ENCODE results near the gene CLEC4G. TPM values are rescaled to one million over a fixed set of nuclear protein-coding genes. Genes with fewer than 3 reads are reported as not detected.

Gene CLEC4G
- polyA plus RNA-seq, 1 donor from 2014 or later, result not detected

DNA sequence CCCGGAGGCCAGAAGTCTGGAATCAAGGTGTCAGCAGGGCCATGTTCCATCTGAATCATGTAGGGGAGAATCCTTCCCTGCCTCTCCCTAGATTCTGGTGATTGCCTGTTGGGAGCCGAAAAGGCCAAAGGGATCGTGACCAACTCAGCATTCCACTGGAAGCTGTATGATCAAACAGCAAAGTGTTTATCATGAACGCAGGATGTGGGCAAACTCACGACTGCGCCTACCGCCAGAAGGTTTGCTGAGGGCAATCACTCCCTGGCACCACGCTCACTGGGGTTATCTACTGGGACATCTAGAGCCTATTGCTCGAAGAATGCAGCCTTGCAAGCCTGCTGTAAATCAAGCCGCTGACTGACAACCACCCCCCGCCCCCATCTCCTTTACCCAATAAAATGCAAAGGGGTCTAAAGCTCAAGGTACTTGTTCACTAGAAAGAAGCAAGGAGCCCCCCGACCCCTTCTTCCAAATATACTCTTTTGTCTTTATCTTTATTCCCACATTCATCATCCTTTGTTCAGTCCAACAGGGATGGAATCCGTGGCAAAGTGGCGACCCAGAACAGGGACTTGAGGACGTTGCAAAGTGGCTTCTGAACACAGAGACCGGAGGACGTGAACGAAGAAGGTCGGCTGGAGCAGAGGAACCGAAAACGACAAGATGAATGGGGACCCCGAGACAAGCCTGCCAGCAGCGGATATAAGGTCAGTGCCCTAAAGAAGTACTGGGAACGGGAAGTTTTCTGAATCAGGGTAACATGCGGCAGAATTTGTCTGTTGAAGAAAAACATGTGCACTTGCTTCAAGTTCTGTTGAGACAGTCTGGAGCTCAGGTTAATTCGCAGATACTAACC is 47.9 kb upstream of the CLEC4G start:
- Histone ChIP-seq H3K4me3 (ENCODE audit: low read length) (no peak overlapping the region), H3K79me2 (replicated peaks; ENCODE audit: insufficient read depth, low read length) (no peaks in the 10 kb centered on the region), H3F3A (ENCODE audit: insufficient read depth, low read length, poor library complexity, severe bottlenecking) (no peaks in the 10 kb centered on the region), H2AFZ (ENCODE audit: low read depth, low read length) (no peak overlapping the region), H3K36me3 (ENCODE audit: insufficient read depth, low read length) (no peaks in the 10 kb centered on the region), H3K9me2 (ENCODE audit: insufficient read depth, low read length) (no peaks in the 10 kb centered on the region), H3K27ac (ENCODE audit: low read length) (no peak overlapping the region), H3K4me2 (ENCODE audit: low read length) (no peak overlapping the region), H3K9ac (ENCODE audit: low read length) (no peak overlapping the region), H3K9me3 (ENCODE audit: low read length) (no peaks in the 10 kb centered on the region), H4K20me1 (ENCODE audit: insufficient read depth) (no peaks in the 10 kb centered on the region), H3K27me3 (ENCODE audit: insufficient read depth, low read depth, low read length) (no peaks in the 10 kb centered on the region)
- no peak for TF ChIP-seq SMC3 (conservative IDR thresholded peaks at IDR 0.05; ENCODE audit: poor library complexity)

- no peak for TF ChIP-seq MXI1 (conservative IDR thresholded peaks at IDR 0.05; ENCODE audit: poor library complexity, severe bottlenecking)
- no peak for TF ChIP-seq TAF1 (IDR thresholded peaks at IDR 0.05; ENCODE audit: low read depth)
- no peak for TF ChIP-seq SMC3 (conservative IDR thresholded peaks at IDR 0.05; ENCODE audit: poor library complexity)
- no peak for TF ChIP-seq EP300 (conservative IDR thresholded peaks at IDR 0.05; ENCODE audit: poor library complexity, severe bottlenecking)
- TF ChIP-seq, protein P1, sequence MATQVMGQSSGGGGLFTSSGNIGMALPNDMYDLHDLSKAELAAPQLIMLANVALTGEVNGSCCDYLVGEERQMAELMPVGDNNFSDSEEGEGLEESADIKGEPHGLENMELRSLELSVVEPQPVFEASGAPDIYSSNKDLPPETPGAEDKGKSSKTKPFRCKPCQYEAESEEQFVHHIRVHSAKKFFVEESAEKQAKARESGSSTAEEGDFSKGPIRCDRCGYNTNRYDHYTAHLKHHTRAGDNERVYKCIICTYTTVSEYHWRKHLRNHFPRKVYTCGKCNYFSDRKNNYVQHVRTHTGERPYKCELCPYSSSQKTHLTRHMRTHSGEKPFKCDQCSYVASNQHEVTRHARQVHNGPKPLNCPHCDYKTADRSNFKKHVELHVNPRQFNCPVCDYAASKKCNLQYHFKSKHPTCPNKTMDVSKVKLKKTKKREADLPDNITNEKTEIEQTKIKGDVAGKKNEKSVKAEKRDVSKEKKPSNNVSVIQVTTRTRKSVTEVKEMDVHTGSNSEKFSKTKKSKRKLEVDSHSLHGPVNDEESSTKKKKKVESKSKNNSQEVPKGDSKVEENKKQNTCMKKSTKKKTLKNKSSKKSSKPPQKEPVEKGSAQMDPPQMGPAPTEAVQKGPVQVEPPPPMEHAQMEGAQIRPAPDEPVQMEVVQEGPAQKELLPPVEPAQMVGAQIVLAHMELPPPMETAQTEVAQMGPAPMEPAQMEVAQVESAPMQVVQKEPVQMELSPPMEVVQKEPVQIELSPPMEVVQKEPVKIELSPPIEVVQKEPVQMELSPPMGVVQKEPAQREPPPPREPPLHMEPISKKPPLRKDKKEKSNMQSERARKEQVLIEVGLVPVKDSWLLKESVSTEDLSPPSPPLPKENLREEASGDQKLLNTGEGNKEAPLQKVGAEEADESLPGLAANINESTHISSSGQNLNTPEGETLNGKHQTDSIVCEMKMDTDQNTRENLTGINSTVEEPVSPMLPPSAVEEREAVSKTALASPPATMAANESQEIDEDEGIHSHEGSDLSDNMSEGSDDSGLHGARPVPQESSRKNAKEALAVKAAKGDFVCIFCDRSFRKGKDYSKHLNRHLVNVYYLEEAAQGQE (IDR thresholded peaks at IDR 0.05; ENCODE audit: borderline replicate concordance), result no peak
- no peak for TF ChIP-seq EZH2 (IDR thresholded peaks at IDR 0.05; ENCODE audit: borderline replicate concordance, insufficient read depth, low read length, poor library complexity, severe bottlenecking)
- no peak for TF ChIP-seq CTCF (IDR thresholded peaks at IDR 0.05; ENCODE audit: poor library complexity, severe bottlenecking)
- no peak for TF ChIP-seq POLR2AphosphoS5 (IDR thresholded peaks at IDR 0.05)
- no peak for TF ChIP-seq RAD21 (conservative IDR thresholded peaks at IDR 0.05)
- Histone ChIP-seq H3K4me2 (ENCODE audit: low read length) (no peak overlapping the region), H3K9ac (ENCODE audit: low read length) (no peak overlapping the region), H4K20me1 (ENCODE audit: insufficient read depth) (no peaks in the 10 kb centered on the region), H3K4me3 (ENCODE audit: low read length) (no peak overlapping the region), H2AFZ (ENCODE audit: low read depth, low read length) (no peak overlapping the region), H3K9me2 (ENCODE audit: insufficient read depth, low read length) (no peaks in the 10 kb centered on the region), H3K27me3 (ENCODE audit: insufficient read depth, low read depth, low read length) (no peaks in the 10 kb centered on the region), H3K9me3 (ENCODE audit: low read length) (no peaks in the 10 kb centered on the region), H3F3A (ENCODE audit: insufficient read depth, low read length, poor library complexity, severe bottlenecking) (no peaks in the 10 kb centered on the region), H3K36me3 (ENCODE audit: insufficient read depth, low read length) (no peaks in the 10 kb centered on the region), H3K27ac (ENCODE audit: low read length) (no peak overlapping the region), H3K79me2 (replicated peaks; ENCODE audit: insufficient read depth, low read length) (no peaks in the 10 kb centered on the region)
These were observed 46.2 kb upstream of the CLEC4G start for GRCh38 chr19:7778081-7778480.

All from neural cell (in vitro differentiated cells).